ENCODE results near the gene ERCC6L.
A peak's percentile ranks its signal among the peaks of the same experiment; 100 is the strongest.
"Not testable (repeated sequence)": the region's sequence is repeated elsewhere in the genome, so short reads cannot be mapped to it uniquely, and the experiment has no call there.

ERCC6L gene

GRCh38 chrX:72254816-72255215, 16.0 kb upstream of the ERCC6L start:
- DNase-seq (ENCODE audit: low read depth in 2 of 3, low spot score in 2 of 3) = no peak

GRCh38 chrX:72253686-72254085, 14.9 kb upstream of the ERCC6L start:
- no peak for DNase-seq (ENCODE audit: low read depth in 2 of 3, low spot score in 2 of 3)

- no peak for DNase-seq (ENCODE audit: low read depth in 2 of 3, low spot score in 2 of 3)
These were observed 8.5 kb upstream of the ERCC6L start for GRCh38 chrX:72247206-72247942.

- DNase-seq (ENCODE audit: low read depth in 2 of 3, low spot score in 2 of 3) = no peak
These were observed 6.7 kb upstream of the ERCC6L start for GRCh38 chrX:72245461-72246089.

- no peak for DNase-seq (ENCODE audit: low read depth in 2 of 3, low spot score in 2 of 3)
These were observed 4.6 kb upstream of the ERCC6L start for GRCh38 chrX:72243472-72243871.

GRCh38 chrX:72240976-72241375, 2.1 kb upstream of the ERCC6L start:
- DNase-seq (ENCODE audit: low read depth in 2 of 3, low spot score in 2 of 3) = no peak

- no peak for DNase-seq (ENCODE audit: low read depth in 2 of 3, low spot score in 2 of 3)
These were observed 644 bp downstream of the ERCC6L start for GRCh38 chrX:72238183-72238582.

- DNase-seq (ENCODE audit: low read depth in 2 of 3, low spot score in 2 of 3) = no peak
These were observed 2.0 kb downstream of the ERCC6L start for GRCh38 chrX:72236841-72237240.

GRCh38 chrX:72230290-72230689, 8.5 kb downstream of the ERCC6L start:
- DNase-seq (ENCODE audit: low read depth in 2 of 3, low spot score in 2 of 3) = no peak

- not testable (repeated sequence) for DNase-seq (ENCODE audit: low read depth in 2 of 3, low spot score in 2 of 3)
These were observed 18.5 kb downstream of the ERCC6L start for GRCh38 chrX:72220375-72220774.

- DNase-seq (ENCODE audit: low read depth in 2 of 3, low spot score in 2 of 3) = no peak
These were observed 21.9 kb downstream of the ERCC6L start for GRCh38 chrX:72216973-72217372.

- no peak for DNase-seq (ENCODE audit: low read depth in 2 of 3, low spot score in 2 of 3)
These were observed 30.6 kb downstream of the ERCC6L start for GRCh38 chrX:72208126-72208800.

- no peak for DNase-seq (ENCODE audit: low read depth in 2 of 3, low spot score in 2 of 3)
These were observed 31.5 kb downstream of the ERCC6L start for GRCh38 chrX:72207366-72207765.

- no peak for DNase-seq (ENCODE audit: low read depth in 2 of 3, low spot score in 2 of 3)
These were observed 33.1 kb downstream of the ERCC6L start for GRCh38 chrX:72205706-72206105.

GRCh38 chrX:72203421-72203820, 35.4 kb downstream of the ERCC6L start:
- DNase-seq (ENCODE audit: low read depth in 2 of 3, low spot score in 2 of 3) = no peak

- DNase-seq (ENCODE audit: low read depth in 2 of 3, low spot score in 2 of 3) = no peak
These were observed 35.9 kb downstream of the ERCC6L start for GRCh38 chrX:72202792-72203401.

GRCh38 chrX:72201836-72202536, 36.8 kb downstream of the ERCC6L start:
- DNase-seq (ENCODE audit: low read depth in 2 of 3, low spot score in 2 of 3) = no peak

GRCh38 chrX:72182924-72183323, 55.9 kb downstream of the ERCC6L start:
- DNase-seq (ENCODE audit: low read depth in 2 of 3, low spot score in 2 of 3) = no peak

GRCh38 chrX:72181178-72182125, 57.4 kb downstream of the ERCC6L start, which contains the start of gene PIN4:
Gene PIN4, plus strand, starts transcription at chrX:72181757. Its CDS starts 29 bp downstream, at chrX:72181786.
- DNase-seq (ENCODE audit: low read depth in 2 of 3, low spot score in 2 of 3) = peak; percentile 33 to 64 (median 43)

GRCh38 chrX:72180539-72180938, 58.3 kb downstream of the ERCC6L start:
- DNase-seq (ENCODE audit: low read depth in 2 of 3, low spot score in 2 of 3) = no peak

Measured in activated CD8-positive, alpha-beta memory T cell treated with anti-CD3 and anti-CD28 coated beads for 48 hours (primary cell).